Ovary (tissue), 3 donors: Measurements from ENCODE around the gene PAFAH2.

Experiments
- POLR2A ChIP-seq: fragments of 450-650 bp; IDR thresholded peaks from one replicate; pipeline ENCODE4 v1.6.1; 2017; ENCODE audit warnings: antibody characterized with exemption, mild to moderate bottlenecking, moderate library complexity
- TF ChIP-seq, protein P1 (sequence below), 3 donors: fragments of 450-650 bp in 2 of 3; fragments of 200-600 bp in 1 of 3; IDR thresholded peaks; one replicate each; pipeline versions ENCODE4 v1.5.1 to v1.8.0; 2016 to 2022; ENCODE audit warnings: antibody characterized with exemption in 3 of 3, mild to moderate bottlenecking in 1 of 3
- donor health status: DM: no; HTN: no; CAD: no.

- TF ChIP-seq, protein P1, sequence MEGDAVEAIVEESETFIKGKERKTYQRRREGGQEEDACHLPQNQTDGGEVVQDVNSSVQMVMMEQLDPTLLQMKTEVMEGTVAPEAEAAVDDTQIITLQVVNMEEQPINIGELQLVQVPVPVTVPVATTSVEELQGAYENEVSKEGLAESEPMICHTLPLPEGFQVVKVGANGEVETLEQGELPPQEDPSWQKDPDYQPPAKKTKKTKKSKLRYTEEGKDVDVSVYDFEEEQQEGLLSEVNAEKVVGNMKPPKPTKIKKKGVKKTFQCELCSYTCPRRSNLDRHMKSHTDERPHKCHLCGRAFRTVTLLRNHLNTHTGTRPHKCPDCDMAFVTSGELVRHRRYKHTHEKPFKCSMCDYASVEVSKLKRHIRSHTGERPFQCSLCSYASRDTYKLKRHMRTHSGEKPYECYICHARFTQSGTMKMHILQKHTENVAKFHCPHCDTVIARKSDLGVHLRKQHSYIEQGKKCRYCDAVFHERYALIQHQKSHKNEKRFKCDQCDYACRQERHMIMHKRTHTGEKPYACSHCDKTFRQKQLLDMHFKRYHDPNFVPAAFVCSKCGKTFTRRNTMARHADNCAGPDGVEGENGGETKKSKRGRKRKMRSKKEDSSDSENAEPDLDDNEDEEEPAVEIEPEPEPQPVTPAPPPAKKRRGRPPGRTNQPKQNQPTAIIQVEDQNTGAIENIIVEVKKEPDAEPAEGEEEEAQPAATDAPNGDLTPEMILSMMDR (IDR thresholded peaks at IDR 0.05) = no peak
- no peak for TF ChIP-seq POLR2A
Measured at GRCh38 chr1:25958465-25958864, 39.4 kb downstream of the PAFAH2 start.
